ENCODE results near the gene GALNT4. TPM values are rescaled to one million over a fixed set of nuclear protein-coding genes. Genes with fewer than 3 reads are reported as not detected.

The GALNT4 gene
- total and polyA plus RNA-seq, 8 donors: 0.45 to 111 (median 6.6) TPM

DNA sequence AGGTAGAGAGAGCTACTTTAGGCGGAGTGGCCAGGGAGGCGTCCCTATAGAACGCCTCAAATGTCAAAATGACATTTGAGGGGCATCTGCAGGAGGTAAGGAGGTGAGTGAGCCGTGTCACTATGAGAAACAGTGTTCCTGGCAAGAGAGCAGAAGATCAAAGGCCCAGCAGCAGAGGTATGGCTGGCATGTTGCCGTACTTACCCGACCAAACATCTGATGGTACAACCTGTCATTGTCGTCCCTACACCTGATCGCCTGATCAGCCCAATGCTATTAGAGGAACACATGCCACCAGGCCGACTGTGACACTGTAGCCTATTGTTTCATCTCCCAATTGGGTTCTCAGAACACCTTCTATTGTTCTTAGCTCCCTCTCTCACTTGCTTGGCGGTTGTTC is 35.2 kb upstream of the GALNT4 start:
- DNase-seq: no peak
- Histone ChIP-seq H3K27ac (no peak overlapping the region), H3K27me3 (no peaks in the 10 kb centered on the region), H3K9me3 (no peaks in the 10 kb centered on the region), H3K4me3 (no peak overlapping the region), H3K36me3 (no peaks in the 10 kb centered on the region), H3K4me1 (peaks cover 0 to 6% (median 0%) of the 10 kb centered on the region in 4 donors)
- 88 to 93% (median 90%) methylated on average over 10 of the region's 10 CpGs for WGBS, 5 donors
- intact Hi-C loops (cut with DNase I; ENCODE audit: low total_unique reads): no loop called here
- no peak for TF ChIP-seq POLR2A (IDR thresholded peaks at IDR 0.05)
- no peak for TF ChIP-seq POLR2AphosphoS5 (IDR thresholded peaks at IDR 0.05)
- no peak for TF ChIP-seq EP300 (IDR thresholded peaks at IDR 0.05)
- no peak for TF ChIP-seq CTCF (IDR thresholded peaks at IDR 0.05)

DNA sequence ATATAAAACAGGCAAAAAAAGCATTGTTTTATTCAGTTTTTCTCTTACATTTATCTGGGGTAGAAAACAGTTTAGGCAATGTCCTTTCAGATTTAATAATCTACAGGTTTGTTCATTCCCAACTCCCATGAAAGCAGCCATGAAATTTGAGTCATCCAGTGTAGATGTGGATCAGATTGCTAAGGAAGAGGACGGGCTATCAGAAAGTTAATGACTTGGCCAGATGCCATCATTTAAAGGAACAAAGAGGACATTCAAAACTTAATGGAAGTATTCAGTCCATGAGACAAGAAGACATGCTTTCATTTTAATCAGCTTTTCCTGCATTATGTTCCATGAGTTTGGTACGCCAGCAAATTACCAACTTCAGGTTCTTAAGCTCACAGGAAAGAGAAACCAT is 32.4 kb upstream of the GALNT4 start:
- H3K36me3 ChIP-seq: no peaks in the 10 kb centered on the region
- H3K4me3 ChIP-seq: no peak overlapping the region
- TF ChIP-seq EP300 (IDR thresholded peaks at IDR 0.05) (no peak), POLR2AphosphoS5 (IDR thresholded peaks at IDR 0.05) (no peak), POLR2A (IDR thresholded peaks at IDR 0.05) (no peak), CTCF (IDR thresholded peaks at IDR 0.05) (no peak)
- DNase-seq: peak in 1 of 2 donors; percentile 27
- peaks cover 0 to 6% (median 0%) of the 10 kb centered on the region in 4 donors for H3K4me1 ChIP-seq
- intact Hi-C loops (cut with DNase I; ENCODE audit: low total_unique reads): no loop called here
- WGBS, 5 donors: 49 to 62% (median 58%) methylated on average over 2 of the region's 2 CpGs
- no peaks in the 10 kb centered on the region for H3K27me3 ChIP-seq
- H3K27ac ChIP-seq: no peak overlapping the region
- H3K9me3 ChIP-seq: no peaks in the 10 kb centered on the region

DNA sequence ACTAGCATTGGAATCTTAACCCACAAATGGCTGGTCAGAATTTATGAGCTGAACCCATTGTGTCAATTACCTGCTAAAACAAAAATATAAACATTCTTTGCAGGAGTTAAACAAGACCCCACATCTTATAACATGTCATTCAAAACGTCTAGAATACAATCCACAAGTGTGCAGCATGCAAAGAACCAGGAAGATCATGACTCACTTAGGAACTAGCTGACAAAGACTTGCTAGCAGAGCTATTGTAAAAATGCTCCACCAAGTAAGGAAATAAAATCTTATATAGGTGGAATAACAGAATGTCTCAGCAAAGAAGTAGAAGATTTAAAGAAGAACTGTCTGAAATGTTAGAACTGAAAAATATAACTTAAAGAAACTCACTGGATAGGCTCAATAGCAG is 27.8 kb upstream of the GALNT4 start:
- H3K4me1 ChIP-seq: peaks cover 0 to 6% (median 0%) of the 10 kb centered on the region in 4 donors
- H3K4me3 ChIP-seq: no peak overlapping the region
- DNase-seq: no peak
- TF ChIP-seq CTCF (IDR thresholded peaks at IDR 0.05) (no peak), POLR2AphosphoS5 (IDR thresholded peaks at IDR 0.05) (no peak), POLR2A (IDR thresholded peaks at IDR 0.05) (no peak), EP300 (IDR thresholded peaks at IDR 0.05) (no peak)
- intact Hi-C loops (cut with DNase I; ENCODE audit: low total_unique reads): no loop called here
- WGBS, 5 donors: 14 to 38% (median 27%) methylated on average over 1 of the region's 1 CpG
- H3K27me3 ChIP-seq: no peaks in the 10 kb centered on the region
- no peaks in the 10 kb centered on the region for H3K36me3 ChIP-seq
- H3K9me3 ChIP-seq: no peaks in the 10 kb centered on the region
- no peak overlapping the region for H3K27ac ChIP-seq

DNA sequence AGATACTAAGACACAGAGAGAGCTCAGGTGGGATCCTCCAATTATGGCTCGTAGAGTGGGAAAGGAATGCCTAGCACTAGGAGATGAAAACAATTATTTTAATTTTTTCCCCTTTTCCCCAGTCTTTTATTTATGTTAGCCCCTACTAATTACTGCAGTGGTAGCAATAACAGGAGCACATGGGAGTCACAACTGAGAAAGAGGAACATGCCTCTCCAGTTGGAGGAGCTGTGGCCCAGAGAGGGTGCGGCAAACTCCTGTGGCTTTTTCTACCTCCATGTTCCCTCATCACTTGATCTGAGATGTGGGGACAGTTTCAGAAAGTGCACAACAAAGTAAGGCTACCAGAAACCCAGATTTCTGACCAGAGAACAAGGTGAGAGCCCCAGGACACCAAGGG is 27.2 kb upstream of the GALNT4 start:
- intact Hi-C loops (cut with DNase I; ENCODE audit: low total_unique reads): no loop called here
- 93 to 98% (median 97%) methylated on average over 2 of the region's 2 CpGs for WGBS, 5 donors
- no peak overlapping the region for H3K27ac ChIP-seq

More for the DNA sequence above, 27.2 kb upstream of the GALNT4 start:
- no peaks in the 10 kb centered on the region for H3K27me3 ChIP-seq
- no peak overlapping the region for H3K4me3 ChIP-seq
- no peak for DNase-seq
- H3K36me3 ChIP-seq: no peaks in the 10 kb centered on the region
- peaks cover 0 to 1% (median 0%) of the 10 kb centered on the region in 4 donors for H3K4me1 ChIP-seq
- H3K9me3 ChIP-seq: no peaks in the 10 kb centered on the region
- TF ChIP-seq POLR2A (IDR thresholded peaks at IDR 0.05): no peak
- no peak for TF ChIP-seq CTCF (IDR thresholded peaks at IDR 0.05)
- no peak for TF ChIP-seq POLR2AphosphoS5 (IDR thresholded peaks at IDR 0.05)
- no peak for TF ChIP-seq EP300 (IDR thresholded peaks at IDR 0.05)
